H54 (cell line): ENCODE measurements around the gene MACROD2.
"Not testable (repeated sequence)": the region's sequence is repeated elsewhere in the genome, so short reads cannot be mapped to it uniquely, and the experiment has no call there.

ENCODE experiments used
- DNase-seq: peaks from one replicate; pipeline ENCODE4 v3.0.0; 2011; ENCODE audit warnings: low spot score, mixed read lengths; ENCODE audit not compliant: insufficient read length
- FAIRE-seq: peaks from 3 replicates; lab custom pipeline; 2011; peaks lifted over from hg19 to GRCh38; lab: Jason Lieb, UNC
- POLR2A ChIP-seq: IDR thresholded peaks from 2 replicates; pipeline ENCODE4 v1.6.1; 2011; ENCODE audit warnings: low read depth, mild to moderate bottlenecking, low read length

MACROD2 gene

GRCh38 chr20:13995086-13995665 is at the start of gene MACROD2:
MACROD2 (plus strand) TSS chr20:13995516.
- DNase-seq, result no peak
- TF ChIP-seq POLR2A, result no peak
- no peak for FAIRE-seq

GRCh38 chr20:13947719-13948118 is 47.6 kb upstream of the MACROD2 start:
- FAIRE-seq, result no peak
- no peak for DNase-seq
- TF ChIP-seq POLR2A, result no peak

GRCh38 chr20:13953227-13953626 is 42.1 kb upstream of the MACROD2 start:
- no peak for FAIRE-seq
- TF ChIP-seq POLR2A, result no peak
- DNase-seq, result no peak

- FAIRE-seq, result no peak
- no peak for TF ChIP-seq POLR2A
- no peak for DNase-seq
Measured at GRCh38 chr20:13960119-13960518, 35.2 kb upstream of the MACROD2 start.

GRCh38 chr20:13960525-13960924 is 34.8 kb upstream of the MACROD2 start:
- DNase-seq (no peak), FAIRE-seq (no peak)
- TF ChIP-seq POLR2A, result no peak

GRCh38 chr20:13984211-13984610 is 11.1 kb upstream of the MACROD2 start:
- DNase-seq (no peak), FAIRE-seq (no peak)
- TF ChIP-seq POLR2A, result no peak

- DNase-seq, result no peak
- FAIRE-seq, result no peak
- TF ChIP-seq POLR2A, result no peak
Measured at GRCh38 chr20:13990465-13990864, 4.9 kb upstream of the MACROD2 start, which contains the start of gene SEL1L2. SEL1L2 (minus strand) TSS chr20:13990614; CDS start chr20:13990534, 80 bp downstream.

- DNase-seq (no peak), FAIRE-seq (no peak)
- TF ChIP-seq POLR2A, result no peak
Measured at GRCh38 chr20:13991311-13991710, 4.0 kb upstream of the MACROD2 start.

- DNase-seq, FAIRE-seq: not testable (repeated sequence)
Measured at GRCh38 chr20:13991955-13992354, 3.4 kb upstream of the MACROD2 start.

- no peak for DNase-seq
- no peak for TF ChIP-seq POLR2A
- no peak for FAIRE-seq
Measured at GRCh38 chr20:13995841-13996240, 525 bp downstream of the MACROD2 start.

- DNase-seq (no peak), FAIRE-seq (no peak)
- TF ChIP-seq POLR2A, result no peak
Measured at GRCh38 chr20:13996265-13996664, 949 bp downstream of the MACROD2 start.

- no peak for FAIRE-seq
- DNase-seq, result no peak
- no peak for TF ChIP-seq POLR2A
Measured at GRCh38 chr20:14000917-14001316, 5.6 kb downstream of the MACROD2 start.

GRCh38 chr20:14005996-14006395 is 10.7 kb downstream of the MACROD2 start:
- DNase-seq (no peak), FAIRE-seq (no peak)
- TF ChIP-seq POLR2A, result no peak

GRCh38 chr20:14009208-14009607 is 13.9 kb downstream of the MACROD2 start:
- FAIRE-seq, result no peak
- no peak for TF ChIP-seq POLR2A

GRCh38 chr20:14012671-14013070 is 17.4 kb downstream of the MACROD2 start:
- TF ChIP-seq POLR2A, result no peak
- no peak for DNase-seq
- FAIRE-seq, result no peak

More at GRCh38 chr20:14009208-14009607, 13.9 kb downstream of the MACROD2 start:
- no peak for DNase-seq
